GM12873 (cell line): Measurements from ENCODE around the gene RYR2.

ENCODE experiments used
- TF ChIP-seq, protein P1 (sequence below): IDR thresholded peaks from 2 replicates; pipeline ENCODE4 v1.5.1; 2012; ENCODE audit warnings: low read depth, mild to moderate bottlenecking, moderate library complexity, low read length, control low read depth; ENCODE audit not compliant: insufficient read depth; ENCODE audit errors: missing control alignments

RYR2 gene

GRCh38 chr1:237732657-237733056, 690.7 kb downstream of the RYR2 start:
- TF ChIP-seq, protein P1, sequence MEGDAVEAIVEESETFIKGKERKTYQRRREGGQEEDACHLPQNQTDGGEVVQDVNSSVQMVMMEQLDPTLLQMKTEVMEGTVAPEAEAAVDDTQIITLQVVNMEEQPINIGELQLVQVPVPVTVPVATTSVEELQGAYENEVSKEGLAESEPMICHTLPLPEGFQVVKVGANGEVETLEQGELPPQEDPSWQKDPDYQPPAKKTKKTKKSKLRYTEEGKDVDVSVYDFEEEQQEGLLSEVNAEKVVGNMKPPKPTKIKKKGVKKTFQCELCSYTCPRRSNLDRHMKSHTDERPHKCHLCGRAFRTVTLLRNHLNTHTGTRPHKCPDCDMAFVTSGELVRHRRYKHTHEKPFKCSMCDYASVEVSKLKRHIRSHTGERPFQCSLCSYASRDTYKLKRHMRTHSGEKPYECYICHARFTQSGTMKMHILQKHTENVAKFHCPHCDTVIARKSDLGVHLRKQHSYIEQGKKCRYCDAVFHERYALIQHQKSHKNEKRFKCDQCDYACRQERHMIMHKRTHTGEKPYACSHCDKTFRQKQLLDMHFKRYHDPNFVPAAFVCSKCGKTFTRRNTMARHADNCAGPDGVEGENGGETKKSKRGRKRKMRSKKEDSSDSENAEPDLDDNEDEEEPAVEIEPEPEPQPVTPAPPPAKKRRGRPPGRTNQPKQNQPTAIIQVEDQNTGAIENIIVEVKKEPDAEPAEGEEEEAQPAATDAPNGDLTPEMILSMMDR, result no peak

GRCh38 chr1:237736372-237737029, 694.5 kb downstream of the RYR2 start:
- TF ChIP-seq, protein P1, result peak; percentile 42

GRCh38 chr1:237737448-237737847, 695.5 kb downstream of the RYR2 start:
- TF ChIP-seq, protein P1, result no peak

GRCh38 chr1:237737938-237738610, 696.1 kb downstream of the RYR2 start:
- TF ChIP-seq, protein P1, result no peak

- TF ChIP-seq, protein P1, result no peak
These were observed 698.9 kb downstream of the RYR2 start for GRCh38 chr1:237740846-237741245.

DNA sequence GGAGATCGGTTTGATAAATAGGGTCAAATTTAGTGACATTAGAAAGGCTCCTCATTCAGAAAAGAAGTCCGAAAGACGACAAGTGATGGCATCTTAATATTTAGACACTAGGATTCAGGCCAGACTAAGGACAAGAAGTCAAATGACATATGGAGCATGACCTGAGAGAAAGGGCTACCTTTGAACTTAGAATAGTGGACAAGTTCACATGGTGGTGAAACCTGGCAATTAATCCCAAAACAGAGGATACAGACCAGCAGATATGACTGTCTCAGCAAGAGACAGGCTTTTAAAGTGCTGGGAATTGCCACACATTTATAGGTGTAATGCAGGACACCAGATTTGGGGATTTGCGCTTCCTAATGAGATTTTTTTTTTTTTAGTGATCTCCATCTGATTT, 703.6 kb downstream of the RYR2 start:
- TF ChIP-seq, protein P1, result no peak

GRCh38 chr1:237748171-237748960, 706.4 kb downstream of the RYR2 start:
- TF ChIP-seq, protein P1, result no peak
